SH-SY5Y (cell line): ENCODE results near the gene ELMO1.

Source experiments
- GATA2 ChIP-seq: IDR thresholded peaks from 2 replicates; pipeline ENCODE4 v1.6.1; 2011; ENCODE audit warnings: mild to moderate bottlenecking, low read depth, low read length
- GATA3 ChIP-seq: IDR thresholded peaks from 2 replicates; pipeline ENCODE4 v1.6.1; 2011; ENCODE audit warnings: low read depth, mild to moderate bottlenecking, low read length, moderate library complexity

DNA sequence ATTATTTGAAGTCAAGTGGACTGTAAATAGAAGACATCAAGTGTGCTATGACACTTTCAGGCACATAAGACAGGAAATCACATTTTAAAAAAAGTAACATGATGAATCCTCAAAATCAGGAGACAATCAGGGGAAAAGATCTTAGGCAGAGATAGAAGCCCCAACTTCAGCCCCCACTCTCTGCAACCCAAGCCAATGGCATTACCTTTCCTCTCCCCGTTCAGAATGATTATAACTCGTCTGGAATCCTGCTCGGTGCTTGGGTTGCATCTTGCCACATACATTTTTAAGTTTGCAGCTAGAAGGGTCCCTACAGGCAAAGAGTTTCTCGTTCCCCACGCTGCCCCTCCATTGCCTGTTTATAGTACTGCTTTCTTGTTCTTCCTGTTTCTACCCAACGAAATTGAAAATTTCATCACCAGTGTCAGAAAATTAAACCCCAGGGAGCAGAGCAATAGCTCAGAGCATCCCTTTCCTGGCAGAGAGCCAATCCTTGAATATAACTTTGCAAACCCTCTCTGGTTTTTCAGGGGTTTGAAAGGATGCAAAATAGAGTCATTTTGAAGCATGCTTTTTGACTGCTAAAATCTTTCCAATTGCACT lies 463.9 kb downstream of the ELMO1 start:
- TF ChIP-seq GATA3 (peak; percentile 20; the same call in 1 of the 2 replicates), GATA2 (peak; percentile 79)
